ENCODE measurements around the gene IFT74.

IFT74 gene

GRCh38 chr9:26973989-26974388 is 17.8 kb downstream of the IFT74 start:
- DNase-seq (ENCODE audit: low spot score) (no peak), FAIRE-seq (no peak)

DNA sequence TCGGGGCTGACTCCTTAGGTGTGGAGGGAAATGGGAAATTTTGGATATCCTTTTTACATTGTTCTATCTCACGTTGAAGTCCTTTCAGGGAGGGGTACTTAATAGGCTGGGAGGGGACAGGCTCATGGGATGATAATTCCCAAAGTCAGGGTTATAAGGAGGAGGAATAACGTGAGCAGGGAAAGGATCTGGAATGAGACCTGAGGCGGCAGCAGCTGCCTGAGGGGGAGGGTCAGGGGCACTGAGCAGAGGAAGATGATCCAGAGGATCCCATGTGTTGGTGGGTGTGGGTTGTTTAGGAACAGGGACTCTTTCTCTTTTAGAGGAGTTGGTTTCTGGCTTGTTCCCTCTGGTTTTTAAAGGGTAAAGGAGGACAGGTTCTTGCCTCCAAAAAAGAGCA is 18.7 kb downstream of the IFT74 start:
- FAIRE-seq (peak; percentile 9), DNase-seq (ENCODE audit: low spot score) (no peak)

DNA sequence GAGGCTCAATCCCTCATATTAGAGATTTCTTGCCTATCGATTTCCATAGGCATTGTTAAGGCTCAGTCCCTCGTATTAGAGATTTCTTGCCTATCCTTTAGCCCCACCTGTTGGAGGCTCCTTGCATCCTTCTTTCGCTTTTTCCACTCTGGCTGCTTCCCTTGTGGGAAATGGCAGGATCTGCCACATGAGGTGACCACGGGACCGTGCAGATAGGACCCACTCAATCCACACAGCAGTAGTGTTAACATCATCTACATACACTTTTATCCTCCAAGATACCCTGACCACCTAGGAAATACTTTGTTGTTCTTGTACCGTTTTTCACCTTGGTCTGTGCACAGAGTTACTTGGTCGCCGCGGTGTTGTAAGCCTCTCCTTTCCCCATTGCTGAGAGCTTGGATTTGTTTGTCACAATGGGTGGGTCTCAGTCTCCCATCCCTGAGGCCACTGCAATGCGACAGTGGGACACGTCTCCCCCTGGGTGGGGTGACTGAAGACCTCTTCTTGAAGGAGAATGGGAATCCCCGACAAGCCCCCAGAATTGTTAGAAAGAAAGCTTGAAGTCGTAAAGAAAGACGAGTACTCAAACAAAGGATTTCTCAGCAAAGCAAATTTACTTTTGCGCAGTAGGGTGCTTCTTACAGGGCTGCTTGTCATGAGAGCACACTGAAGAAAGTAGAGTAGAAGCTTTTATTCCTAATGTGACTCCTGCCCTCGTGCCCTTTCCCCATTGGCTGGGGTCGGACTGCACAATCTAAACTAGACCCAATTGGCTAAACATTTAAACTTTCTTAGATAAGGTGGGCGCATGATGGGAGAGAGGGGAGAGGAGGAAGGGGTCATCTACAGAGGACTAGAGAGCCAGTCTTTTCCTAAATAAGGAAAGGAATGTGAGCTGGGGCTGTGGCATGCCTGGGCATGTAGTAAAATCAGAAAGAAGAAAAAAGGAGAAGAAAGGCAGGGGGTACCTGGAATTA is 19.8 kb downstream of the IFT74 start:
- DNase-seq (ENCODE audit: low spot score) (peak; percentile 23), FAIRE-seq (no peak)

- DNase-seq (ENCODE audit: low spot score) (no peak), FAIRE-seq (no peak)
Measured at GRCh38 chr9:26983340-26983739, 27.1 kb downstream of the IFT74 start.

GRCh38 chr9:26995810-26996209 is 39.6 kb downstream of the IFT74 start:
- DNase-seq (ENCODE audit: low spot score) = no peak
- no peak for FAIRE-seq

- FAIRE-seq (no peak), DNase-seq (ENCODE audit: low spot score) (no peak)
Measured at GRCh38 chr9:27003426-27004077, 47.3 kb downstream of the IFT74 start.

GRCh38 chr9:27005491-27005890 is 49.3 kb downstream of the IFT74 start, which contains the start of gene LRRC19:
TSS of gene LRRC19 (minus strand) at chr9:27005672. CDS start at chr9:26999694, 5,978 bp downstream.
- DNase-seq (ENCODE audit: low spot score) (no peak), FAIRE-seq (no peak)

DNA sequence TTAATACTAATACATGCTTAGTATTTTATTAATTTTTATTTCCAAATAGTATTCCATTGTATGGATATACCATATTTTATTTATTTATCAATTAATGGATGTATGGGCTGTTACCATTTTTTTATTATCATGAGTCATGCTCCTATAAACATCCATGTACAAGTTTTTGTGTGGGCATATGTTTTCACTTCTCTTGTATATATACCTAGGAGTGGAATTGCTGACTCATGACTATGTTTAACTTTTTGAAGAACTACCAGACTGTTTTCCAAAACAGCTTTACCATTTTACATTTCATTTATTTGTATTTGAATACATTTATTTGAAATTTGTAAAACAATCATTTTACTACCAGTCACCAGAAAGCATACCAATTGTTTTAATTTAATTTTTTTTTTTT is 63.4 kb downstream of the IFT74 start:
- no peak for FAIRE-seq
- no peak for DNase-seq (ENCODE audit: low spot score)

GRCh38 chr9:27022920-27023319 is 66.7 kb downstream of the IFT74 start:
- no peak for FAIRE-seq
- no peak for DNase-seq (ENCODE audit: low spot score)

DNA sequence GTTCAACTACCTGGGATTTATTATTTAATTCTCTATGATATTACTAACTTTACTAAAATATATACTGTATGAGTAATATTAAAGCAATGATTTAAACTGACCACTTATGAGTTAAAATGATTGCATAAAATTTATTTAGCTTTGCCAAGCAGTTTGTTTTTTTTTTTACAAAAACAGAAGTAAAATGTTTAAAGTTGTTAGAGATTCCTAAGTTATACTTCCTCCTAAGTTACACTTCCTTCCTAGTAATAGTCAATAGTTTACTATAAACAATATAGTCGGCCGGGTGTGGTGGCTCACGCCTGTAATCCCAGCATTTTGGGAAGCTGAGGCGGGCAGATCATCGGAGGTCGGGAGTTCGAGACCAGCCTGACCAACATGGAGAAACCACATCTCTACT is 73.0 kb downstream of the IFT74 start:
- DNase-seq (ENCODE audit: low spot score) = no peak
- no peak for FAIRE-seq

GRCh38 chr9:27033815-27034403 is 77.7 kb downstream of the IFT74 start:
- FAIRE-seq (peak; percentile 93), DNase-seq (ENCODE audit: low spot score) (peak; percentile 69)

DNA sequence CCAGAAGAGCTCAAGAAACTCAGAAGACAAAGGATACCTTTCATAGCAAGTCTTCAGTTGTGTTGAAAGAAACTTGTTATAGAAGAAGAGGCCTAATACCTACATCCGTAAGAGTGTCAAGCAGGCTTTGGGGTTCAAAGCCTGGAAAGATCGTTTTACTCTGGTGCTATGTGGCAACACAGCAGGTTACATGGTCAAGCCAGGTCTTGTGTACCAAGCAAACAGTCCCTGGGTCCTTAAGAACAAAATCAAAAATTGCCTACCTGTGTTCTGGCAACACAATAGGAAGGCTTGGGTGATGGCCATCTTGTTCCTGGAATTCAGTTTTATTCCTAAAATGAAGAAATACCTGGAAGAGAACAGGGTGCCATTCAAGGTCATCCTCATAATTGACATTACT is 81.3 kb downstream of the IFT74 start:
- no peak for DNase-seq (ENCODE audit: low spot score)
- FAIRE-seq = no peak

- DNase-seq (ENCODE audit: low spot score) (no peak), FAIRE-seq (peak; percentile 5)
Measured at GRCh38 chr9:27041746-27042145, 85.5 kb downstream of the IFT74 start.

DNA sequence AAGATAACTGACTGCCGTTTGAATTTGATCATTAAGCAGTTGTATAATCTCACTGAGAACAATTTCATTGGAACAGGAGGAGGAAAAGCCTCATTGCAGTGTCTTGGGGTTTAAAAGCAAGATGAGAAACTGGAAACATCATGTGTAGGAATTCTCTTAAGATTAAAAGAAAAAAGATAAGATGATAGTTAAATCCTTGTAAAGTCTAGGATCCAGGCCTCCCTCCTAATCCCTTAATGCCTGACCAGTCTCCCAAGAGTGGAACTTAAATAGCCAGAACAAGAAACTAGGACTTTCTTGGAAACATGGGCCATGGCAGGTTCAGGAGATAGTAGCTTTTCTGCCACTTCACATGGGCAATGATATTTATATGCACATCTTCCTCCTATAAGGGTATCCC is 86.3 kb downstream of the IFT74 start:
- no peak for DNase-seq (ENCODE audit: low spot score)
- FAIRE-seq = no peak

DNA sequence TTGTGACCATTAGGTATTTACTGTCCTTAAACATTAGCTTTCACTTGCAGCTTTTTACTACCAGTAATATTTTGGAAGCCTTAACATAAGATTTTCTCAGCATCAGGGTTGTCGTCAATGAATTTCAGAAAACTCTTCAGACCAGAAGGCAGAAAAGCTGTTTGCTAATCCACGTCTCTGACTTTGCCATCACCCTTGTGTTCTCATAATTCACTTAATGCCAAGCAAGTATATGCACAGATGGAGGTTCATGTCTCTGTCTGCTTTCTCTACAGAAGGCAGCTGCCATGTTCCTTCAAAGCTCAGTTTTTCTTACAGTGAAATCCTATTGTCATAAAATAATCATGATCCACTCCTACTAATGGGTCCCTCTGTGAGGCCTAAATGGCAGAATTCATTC is 87.0 kb downstream of the IFT74 start:
- no peak for FAIRE-seq
- DNase-seq (ENCODE audit: low spot score) = no peak

GRCh38 chr9:27047136-27047535 is 90.9 kb downstream of the IFT74 start:
- DNase-seq (ENCODE audit: low spot score) (no peak), FAIRE-seq (no peak)

- FAIRE-seq = no peak
- no peak for DNase-seq (ENCODE audit: low spot score)
Measured at GRCh38 chr9:27053369-27054022, 97.3 kb downstream of the IFT74 start.

GRCh38 chr9:27054125-27054524 is 97.9 kb downstream of the IFT74 start:
- DNase-seq (ENCODE audit: low spot score) (no peak), FAIRE-seq (no peak)

DNA sequence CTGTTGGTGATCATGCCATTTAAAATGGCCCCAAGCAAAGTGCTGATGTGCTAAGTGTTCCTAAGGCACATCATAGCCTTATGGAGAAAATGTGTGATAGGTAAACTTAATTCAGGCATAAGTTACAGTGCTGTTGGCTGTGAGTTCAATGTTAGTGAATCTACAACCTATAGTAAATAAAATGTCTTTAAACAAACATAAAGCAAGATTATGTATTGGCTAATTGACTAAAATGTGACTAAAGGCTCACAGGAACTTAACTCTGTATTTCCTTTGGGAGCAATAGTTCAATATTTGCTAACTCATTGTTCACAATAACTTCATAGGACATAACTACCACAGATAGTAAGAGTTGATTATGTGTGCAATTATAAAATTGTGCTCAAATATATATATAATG is 98.6 kb downstream of the IFT74 start:
- DNase-seq (ENCODE audit: low spot score) = no peak
- no peak for FAIRE-seq

- FAIRE-seq = no peak
- DNase-seq (ENCODE audit: low spot score) = no peak
Measured at GRCh38 chr9:27059412-27059811, 103.2 kb downstream of the IFT74 start.

GRCh38 chr9:27059907-27060306 is 103.7 kb downstream of the IFT74 start:
- DNase-seq (ENCODE audit: low spot score) (no peak), FAIRE-seq (no peak)

GRCh38 chr9:27065288-27065687 is 109.1 kb downstream of the IFT74 start:
- FAIRE-seq = no peak

More at GRCh38 chr9:27065288-27065687, 109.1 kb downstream of the IFT74 start:
- no peak for DNase-seq (ENCODE audit: low spot score)

Data from urothelium cell line (cell line).